HG03280 (cell line): ENCODE measurements around the gene NEK11.

ENCODE experiments used
- ATAC-seq: cut with Tn5 transposase; IDR thresholded peaks from one replicate; pipeline ENCODE4 v1.9.1; 2021; ENCODE audit warnings: mild to moderate bottlenecking, moderate library complexity; ENCODE audit not compliant: unreplicated experiment

The NEK11 gene, protein sequence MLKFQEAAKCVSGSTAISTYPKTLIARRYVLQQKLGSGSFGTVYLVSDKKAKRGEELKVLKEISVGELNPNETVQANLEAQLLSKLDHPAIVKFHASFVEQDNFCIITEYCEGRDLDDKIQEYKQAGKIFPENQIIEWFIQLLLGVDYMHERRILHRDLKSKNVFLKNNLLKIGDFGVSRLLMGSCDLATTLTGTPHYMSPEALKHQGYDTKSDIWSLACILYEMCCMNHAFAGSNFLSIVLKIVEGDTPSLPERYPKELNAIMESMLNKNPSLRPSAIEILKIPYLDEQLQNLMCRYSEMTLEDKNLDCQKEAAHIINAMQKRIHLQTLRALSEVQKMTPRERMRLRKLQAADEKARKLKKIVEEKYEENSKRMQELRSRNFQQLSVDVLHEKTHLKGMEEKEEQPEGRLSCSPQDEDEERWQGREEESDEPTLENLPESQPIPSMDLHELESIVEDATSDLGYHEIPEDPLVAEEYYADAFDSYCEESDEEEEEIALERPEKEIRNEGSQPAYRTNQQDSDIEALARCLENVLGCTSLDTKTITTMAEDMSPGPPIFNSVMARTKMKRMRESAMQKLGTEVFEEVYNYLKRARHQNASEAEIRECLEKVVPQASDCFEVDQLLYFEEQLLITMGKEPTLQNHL

DNA sequence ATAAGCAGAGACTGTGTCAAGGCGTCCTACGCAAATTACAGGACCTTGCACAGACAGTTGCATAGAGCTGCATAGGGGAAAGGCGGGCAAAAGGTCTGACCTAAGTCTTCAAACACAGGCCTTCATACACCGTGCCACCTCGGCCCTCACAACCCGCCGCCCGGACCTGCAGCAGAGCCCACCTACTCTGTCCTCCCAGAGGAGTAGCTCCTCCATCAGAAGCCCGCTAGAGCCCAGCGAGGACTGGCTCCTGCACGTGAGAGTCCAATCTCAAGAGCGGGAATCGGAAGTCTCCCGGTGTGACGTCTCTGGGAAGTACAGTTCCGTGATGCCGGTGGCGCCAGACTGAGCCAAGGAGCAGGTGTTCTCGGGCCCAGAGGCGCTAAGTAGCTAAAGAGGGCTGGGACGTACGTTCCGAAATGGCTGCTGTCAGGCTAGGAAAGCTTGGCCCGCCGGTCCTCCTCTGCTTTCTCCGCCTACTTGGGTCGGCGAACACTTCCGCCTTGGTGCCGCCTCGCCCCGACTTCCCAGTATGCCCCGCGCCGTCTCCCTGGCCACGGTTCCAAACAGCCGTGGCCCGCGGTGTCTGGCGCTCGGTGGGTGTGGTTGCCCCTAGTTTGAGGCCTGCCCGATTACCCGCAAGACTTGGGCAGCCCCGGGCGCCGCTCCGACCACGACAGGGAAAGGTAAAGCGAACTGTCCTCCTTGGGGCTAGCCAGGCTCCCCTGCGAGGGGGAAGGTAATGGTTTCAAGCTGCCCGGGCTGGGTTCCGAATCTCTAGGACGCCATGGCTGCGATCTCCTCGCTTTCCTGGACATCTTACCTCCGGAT lies at the start of gene NEK11, which contains the start of gene ASTE1:
TSS of gene NEK11 (plus strand) at position 557 of the 831 bp plus-strand sequence. CDS start 2,832 bp downstream, outside the sequence.
TSS of gene ASTE1 (minus strand) at position 505 of the 831 bp plus-strand sequence. CDS start 1,519 bp downstream, outside the sequence.
- peak; percentile 99 for ATAC-seq

DNA sequence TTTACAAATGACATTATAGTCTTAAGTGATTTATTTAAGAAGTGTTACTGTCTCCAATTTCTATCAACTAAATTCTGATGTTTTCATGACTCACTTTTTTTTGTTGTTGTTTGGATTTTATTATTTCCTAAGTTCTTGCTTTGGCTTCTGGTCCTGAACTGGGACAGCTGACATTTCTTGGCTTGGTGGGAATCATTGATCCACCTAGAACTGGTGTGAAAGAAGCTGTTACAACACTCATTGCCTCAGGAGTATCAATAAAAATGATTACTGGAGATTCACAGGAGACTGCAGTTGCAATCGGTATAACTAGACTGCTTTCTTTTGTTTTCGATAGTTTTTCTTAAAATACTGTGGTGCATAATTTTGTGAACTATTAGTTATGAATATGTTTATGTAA lies 47.6 kb upstream of the NEK11 start:
- ATAC-seq, result no peak

DNA sequence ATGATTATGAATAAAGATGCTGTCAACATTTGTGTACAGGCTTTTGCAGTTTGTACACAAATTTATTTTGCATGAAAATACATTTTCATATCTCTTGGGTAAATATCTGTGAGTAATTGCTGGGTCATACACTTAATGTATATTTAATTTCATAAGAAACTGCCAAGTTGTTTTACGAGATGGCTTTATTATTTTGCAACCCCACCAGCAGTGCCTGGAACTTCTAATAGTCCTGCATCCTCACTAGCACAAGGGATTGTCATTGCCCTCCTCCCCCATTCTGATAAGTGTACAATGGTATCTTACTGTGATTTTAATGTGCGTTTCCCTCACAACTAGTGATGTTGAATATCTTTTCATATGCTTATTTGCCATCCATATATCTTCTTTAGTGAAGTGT lies 45.2 kb upstream of the NEK11 start:
- ATAC-seq, result no peak

DNA sequence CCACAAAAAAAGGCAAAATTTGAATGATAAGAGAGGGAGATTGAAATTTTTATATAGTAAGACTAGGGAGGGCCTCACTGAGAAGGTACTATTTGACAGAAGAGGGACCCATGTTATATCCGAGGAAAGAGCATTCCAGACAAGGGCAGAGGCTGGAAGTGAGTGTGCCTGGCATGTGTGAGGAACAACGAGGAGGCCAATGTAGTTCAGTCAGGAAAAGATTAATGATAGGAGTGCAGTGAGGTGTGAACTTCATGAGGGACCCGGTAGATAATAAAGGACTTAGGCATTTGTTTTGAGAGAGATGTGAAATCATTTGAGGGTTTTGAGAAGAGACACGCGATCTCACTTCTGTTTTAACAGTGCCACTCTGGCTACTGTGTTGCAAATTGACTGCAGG lies 36.4 kb upstream of the NEK11 start:
- ATAC-seq, result no peak

DNA sequence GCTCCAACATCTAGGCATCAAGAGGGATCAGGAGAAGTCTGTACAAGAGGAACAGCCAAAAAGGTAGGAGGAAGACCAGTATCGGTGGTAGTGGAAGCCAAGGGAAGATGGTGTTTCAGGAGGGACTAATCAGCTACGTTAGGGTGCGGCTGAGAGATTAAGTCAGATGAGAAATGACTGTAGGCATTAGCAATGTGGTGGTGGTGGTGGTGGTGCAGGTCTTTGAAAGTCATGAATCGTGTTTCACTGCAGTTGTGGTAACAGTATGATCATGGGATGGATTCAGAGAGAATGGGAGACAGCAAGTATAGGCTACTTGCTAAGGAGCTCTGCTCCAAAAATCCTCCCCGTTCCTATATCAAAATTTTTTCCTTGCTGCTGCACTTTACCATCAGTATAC lies 35.6 kb upstream of the NEK11 start:
- ATAC-seq, result no peak

DNA sequence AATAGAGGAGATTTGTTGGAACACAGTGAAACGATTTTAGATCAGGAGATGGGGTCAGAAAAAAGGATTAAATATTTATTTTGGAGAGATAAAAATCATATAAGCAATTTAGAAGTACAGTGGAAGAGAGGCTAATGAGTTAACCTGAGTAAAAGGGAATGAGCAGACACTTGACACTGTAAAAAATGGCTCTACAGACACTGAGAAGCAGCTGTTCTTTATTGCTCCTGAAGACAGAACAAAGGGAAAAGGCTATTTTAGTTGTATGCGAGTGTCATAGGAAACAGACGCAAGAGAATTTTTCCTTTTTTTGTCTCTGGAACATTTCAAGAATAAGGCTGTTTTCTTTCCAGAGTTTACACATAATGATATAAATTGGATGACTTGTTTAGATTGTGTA lies 34.3 kb upstream of the NEK11 start:
- ATAC-seq, result no peak

DNA sequence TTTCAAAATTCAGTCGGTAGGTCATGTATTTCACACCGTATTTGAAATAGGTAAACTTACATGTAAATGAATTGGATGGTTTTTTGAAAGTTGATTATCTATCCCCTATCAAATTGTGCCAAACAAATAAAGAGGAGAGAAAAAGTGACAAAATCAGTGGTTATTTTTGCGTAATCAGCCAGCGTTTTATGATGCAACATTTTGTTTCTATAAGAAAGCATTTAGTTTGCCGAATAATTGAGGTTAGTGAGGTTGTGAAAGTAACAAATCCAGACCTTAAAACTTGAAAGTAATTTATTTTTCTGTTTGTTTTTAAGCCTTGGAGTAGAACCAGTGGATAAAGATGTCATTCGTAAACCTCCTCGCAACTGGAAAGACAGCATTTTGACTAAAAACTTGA lies 29.4 kb upstream of the NEK11 start:
- ATAC-seq, result no peak

DNA sequence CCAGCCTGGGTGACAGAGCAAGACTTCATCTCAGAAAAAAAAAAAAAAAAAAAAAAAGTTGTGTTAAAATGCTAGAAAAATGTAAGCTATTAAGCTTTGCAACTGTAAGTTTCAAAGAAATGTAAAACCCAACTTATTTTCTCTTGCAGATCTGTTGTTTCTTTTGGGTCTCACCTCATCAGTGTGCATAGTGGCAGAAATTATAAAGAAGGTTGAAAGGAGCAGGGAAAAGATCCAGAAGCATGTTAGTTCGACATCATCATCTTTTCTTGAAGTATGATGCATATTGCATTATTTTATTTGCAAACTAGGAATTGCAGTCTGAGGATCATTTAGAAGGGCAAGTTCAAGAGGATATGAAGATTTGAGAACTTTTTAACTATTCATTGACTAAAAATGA lies 25.6 kb upstream of the NEK11 start:
- ATAC-seq, result no peak

DNA sequence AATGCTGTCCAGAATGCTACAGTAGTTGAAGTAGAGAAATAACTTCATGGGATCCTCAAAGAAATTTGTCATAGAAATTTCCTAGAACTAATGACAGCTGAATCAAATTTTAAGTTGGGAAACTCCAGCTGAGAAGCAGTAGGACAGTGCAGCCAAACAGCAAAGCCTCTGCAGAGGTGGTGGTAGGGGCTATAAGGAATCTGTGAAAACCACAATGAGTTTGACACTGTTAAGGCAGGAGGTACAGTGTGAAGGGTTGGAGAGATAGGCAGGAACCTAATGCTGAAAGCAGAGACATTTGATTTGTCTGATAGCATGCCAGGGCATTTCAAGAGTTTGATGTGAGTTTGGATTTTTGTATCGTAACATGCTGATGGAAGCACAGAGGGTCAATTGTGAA lies 22.1 kb upstream of the NEK11 start:
- no peak for ATAC-seq

DNA sequence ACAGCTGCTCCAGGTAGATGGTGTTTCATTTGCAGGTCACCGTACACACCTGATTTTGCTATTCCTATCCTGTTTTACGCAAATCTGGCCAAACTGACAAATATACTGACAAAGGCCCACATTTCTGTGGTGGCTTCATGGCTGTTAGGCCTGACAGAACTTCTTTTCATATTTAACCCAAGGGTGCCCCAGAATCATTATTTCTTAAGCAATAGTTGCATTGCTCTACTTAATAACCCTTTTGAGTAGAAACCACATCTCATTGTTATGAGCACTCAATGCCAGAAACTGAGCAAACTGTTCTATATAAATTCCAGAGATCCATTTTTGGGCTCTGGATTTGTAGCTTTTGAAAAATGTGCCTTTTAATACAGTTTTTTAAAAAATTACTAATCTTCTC lies 19.4 kb upstream of the NEK11 start:
- ATAC-seq, result no peak

DNA sequence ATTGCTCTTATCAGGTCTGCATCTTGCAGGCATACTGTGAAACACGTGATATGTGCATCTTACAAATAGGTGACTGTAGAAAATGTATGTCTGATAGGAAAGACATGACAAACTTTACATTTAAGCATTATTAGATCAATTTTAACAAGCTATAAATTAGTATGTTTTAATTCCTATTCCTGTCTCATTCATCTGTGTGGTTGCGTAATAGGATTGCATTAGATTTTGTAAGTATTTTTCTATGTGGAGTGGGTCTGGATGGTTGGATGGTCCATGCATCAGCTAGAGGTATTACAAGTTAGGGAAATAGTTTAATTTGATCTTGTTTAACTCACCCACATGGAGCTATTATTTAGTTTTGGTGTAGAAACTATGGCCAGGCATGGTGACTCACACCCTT lies 18.9 kb upstream of the NEK11 start:
- no peak for ATAC-seq

DNA sequence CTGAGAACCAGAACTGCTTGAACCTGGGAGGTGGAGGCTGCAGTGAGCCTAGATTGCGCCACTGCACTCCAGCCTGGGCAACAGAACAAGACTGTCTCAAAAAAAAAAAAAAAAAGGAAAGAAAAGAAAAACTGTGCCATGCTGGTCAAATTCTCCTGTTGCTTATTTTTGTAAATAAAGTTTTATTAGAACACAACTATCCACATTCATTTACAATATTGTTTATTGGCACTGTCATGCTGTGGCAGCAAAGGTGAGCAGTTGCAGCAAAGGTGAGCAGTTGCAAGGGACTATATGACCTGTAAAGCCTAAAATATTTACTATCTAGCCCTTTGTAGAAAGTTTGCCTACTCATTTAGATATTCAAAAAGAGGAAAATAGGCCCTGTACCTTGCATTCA lies 18.4 kb upstream of the NEK11 start:
- no peak for ATAC-seq

DNA sequence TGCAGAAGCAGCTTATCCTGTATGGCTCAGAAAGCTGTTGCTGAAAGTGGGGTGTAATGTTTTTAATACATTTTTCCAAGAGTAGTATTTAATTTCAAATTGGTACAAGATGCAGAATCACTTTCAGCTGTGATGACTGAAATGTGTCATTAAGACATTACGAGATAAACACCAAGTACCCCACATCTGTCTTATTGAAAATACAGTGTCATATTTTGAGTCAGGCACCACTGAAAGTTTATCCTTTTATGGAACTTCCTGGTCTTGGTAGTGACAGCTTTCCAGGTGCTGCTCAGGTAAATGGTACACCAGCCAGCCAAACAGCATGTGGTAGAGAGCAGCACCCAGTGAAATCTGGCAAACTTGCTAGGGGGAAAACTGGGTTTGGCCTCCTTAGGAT lies 17.0 kb upstream of the NEK11 start:
- ATAC-seq, result no peak

DNA sequence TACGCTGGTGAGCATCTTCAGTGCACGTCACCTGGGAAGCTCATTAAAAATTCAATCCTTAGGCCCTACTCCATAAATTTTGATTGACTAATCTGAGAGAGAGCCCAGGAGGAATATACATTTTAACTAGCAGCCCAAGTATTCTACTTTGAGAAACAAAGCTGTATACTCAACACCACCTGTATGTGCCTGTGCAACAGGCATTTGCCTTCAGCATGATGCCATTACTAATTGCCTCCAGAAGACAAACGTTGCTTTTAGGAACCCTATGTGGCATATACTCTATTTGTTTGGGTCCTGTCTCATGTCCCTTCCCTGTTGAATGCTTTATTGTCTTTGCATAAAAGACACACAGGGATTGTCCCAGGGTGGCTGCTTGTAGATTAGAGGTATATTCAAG lies 7.7 kb upstream of the NEK11 start:
- ATAC-seq, result no peak

DNA sequence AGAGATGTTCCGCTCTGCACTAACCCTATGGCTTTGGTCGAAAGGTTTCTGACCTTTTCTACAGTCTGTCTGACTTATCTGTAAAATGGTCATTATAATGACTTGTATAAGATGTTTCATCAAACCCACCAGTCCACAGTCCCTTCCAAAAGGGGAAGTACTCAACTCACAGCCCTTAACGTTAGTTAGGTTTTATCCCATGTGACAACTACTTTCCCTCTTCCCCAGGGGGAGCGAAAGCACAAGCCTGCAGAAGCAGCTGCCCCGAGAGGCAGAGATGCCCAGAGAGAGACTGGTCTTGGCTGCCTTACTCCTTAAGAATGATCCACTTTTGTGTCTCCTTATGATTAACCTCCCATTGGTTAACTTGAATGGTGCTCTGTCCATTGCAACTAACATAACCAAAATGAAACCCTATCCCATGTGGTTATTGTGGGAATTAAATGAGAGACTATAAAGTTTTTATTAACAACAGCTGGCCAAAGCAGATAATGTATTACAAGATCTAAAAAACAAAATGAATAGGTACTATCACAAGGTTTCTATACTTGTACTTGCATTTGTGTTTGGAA lies 6.5 kb upstream of the NEK11 start:
- no peak for ATAC-seq

DNA sequence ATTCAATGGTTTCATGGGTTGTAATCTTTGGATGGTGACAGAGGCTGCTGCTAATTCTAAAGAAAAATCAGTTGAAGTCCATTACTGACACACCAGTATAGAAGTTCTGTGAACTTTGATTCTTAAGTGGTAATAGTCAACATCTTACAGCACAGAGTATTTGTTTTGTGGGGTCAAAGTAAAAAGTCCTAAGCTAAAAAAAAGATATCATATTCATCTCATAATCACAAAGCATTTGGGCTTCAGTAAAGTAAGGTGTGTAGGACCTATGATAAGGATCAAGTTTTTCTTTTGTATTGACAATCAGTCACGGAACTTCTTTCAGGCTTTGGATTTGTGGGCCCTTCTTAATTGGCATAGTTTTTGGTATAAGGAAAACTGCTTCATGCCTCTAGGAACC lies 1.1 kb upstream of the NEK11 start:
- ATAC-seq, result no peak

DNA sequence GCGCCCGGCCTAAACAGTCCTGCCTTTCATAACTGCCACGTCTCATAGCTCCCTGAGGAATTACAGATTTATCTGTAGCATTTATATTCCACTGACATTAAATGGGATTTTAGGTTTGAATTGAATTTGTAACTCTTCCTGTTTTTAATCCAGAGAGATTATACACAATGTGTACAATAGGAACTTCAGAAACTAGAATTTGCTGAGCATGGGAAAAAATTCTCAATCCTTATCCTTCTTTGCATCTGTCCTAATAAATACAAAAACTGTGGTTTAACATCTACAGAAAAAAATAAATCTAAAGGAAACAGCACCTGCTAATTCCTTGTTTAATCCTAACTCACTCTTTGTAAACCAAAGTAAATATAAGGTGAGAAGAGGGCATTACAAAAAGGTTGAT lies 2.2 kb downstream of the NEK11 start:
- ATAC-seq, result no peak

DNA sequence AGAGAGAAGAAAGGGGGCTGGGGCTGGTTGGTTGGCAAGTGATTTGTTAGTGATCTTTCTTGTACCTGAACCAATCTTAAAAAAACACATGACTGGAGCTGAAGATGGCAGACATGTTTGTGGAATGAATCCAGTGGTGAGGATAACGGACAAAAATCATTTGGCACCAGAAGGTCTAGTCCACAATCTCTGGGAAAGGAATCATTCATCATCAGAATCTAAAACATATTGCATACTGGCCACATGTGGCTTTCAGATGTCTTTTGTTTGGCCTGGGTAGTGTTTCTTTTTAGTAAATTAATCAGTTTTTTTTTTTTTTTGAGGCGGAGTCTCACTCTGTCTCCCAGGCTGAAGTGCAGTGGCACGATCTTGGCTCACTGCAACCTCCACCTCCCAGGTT lies 5.0 kb downstream of the NEK11 start:
- ATAC-seq, result no peak

DNA sequence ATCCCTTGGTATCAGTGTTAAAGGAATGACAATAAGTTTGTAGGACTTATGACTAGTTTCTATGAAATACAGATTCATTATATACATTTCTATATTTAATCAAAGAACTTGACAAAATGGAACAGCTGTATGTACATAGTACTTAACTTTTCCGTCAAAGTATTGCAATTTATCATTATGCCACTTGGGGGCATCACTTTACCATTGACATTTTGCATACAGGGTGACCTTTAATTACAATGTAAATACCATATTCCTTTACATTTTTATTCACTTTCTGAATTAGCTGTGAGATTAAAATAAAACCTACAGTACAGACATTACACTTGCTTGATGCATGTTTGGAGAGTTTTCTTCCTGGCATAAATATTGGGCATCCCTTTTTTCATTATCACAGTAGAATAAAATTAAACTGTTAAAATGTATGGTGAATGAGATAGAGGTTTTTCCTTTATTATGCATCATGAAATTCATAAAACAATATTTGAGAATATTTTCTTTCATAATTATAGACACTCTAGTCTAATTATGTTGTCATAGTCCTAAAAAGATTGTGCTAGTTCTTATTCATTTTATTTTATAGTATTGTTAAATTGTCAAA lies 6.9 kb downstream of the NEK11 start:
- ATAC-seq, result no peak

DNA sequence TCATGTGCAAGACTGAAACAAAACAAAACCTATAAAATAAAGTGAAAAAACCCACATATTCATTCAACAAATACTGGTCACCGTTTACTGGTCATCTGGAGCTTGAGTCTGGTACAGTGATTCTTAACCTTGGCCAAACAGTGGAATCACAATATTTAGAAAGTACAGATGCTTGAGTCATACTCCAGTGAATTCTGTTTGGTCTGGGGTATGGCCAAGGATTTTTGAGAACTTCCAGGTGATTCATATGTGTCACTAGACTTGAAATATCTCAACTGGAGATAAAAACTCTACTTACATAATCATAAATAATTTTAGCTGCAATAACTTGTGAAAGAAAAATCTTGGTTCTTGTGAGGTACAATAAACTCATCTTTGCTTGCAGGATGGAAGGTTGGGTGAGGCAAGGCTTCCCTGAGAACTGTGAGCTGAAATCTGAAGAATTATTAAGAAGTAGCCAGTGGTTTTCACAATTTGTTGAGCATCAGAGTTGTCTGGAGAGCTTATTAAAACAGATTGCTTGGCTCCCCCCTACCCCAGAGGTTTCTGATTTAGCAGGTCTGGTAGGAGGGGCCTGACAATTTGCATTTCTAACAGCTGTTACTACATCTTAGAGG lies 9.6 kb downstream of the NEK11 start:
- ATAC-seq, result no peak
